SW480 (cell line): ENCODE results near the gene HID1.

Experiments
- DNase-seq: peaks from one replicate; pipeline ENCODE4 v3.0.0-alpha.2; 2016; ENCODE audit warnings: low spot score

HID1 gene

DNA sequence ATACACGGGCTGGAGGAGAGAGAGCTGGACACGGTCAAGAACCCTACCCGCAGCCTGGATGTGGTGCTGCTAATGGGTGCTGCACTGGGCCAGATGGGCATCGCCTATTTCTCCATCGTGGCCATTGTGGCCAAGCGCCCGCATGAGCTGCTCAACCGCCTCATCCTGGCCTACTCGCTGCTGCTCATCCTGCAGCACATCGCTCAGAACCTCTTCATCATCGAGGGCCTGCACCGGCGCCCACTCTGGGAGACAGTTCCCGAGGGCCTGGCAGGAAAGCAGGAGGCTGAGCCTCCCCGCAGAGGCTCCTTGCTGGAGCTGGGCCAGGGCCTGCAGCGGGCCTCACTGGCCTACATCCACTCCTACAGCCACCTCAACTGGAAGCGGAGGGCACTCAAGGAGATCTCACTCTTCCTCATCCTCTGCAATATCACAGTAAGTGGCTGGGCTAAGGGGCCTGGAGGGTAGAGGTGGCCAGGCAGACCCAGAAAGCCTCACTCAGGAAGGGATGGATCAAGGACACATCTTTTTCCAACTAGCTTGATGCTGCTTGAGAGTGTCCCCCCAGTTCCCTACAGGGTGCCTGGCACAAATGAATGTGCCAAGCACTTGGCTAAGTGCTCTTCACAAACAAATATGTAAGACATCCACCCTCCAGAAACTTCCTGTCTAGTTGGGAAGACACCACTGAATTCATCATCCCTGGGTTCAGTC, 25.4 kb downstream of the HID1 start:
- no peak for DNase-seq

DNA sequence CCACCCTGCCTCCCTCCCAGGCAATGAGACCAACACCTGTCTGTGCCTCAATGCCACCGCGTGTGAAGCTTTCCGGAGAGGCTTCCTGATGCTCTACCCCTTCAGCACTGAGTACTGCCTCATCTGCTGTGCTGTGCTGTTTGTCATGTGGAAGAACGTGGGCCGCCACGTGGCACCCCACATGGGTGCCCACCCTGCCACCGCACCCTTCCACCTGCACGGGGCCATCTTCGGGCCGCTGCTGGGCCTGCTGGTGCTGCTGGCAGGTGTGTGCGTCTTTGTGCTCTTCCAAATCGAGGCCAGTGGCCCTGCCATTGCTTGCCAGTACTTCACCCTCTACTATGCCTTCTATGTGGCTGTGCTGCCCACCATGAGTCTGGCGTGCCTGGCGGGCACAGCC, 25.9 kb downstream of the HID1 start:
- DNase-seq: no peak

DNA sequence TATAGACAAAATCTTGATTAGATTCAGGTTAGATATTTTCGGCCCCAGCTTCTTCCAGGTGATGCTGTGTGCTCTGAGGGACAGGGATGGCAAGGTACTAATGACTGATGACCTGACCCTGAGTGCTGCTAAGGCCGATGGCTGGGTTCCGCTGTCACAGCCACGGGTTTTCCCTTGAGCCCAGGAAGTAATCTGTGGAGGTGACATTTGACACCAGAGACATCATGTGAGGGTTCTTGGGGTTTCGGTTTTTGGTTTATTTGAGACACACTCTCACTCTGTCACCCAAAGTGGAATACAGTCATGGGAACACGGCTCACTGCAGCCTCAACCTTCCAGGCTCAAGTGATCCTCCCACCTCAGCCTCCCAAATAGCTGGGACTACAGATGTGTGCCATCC, 27.0 kb downstream of the HID1 start:
- no peak for DNase-seq

DNA sequence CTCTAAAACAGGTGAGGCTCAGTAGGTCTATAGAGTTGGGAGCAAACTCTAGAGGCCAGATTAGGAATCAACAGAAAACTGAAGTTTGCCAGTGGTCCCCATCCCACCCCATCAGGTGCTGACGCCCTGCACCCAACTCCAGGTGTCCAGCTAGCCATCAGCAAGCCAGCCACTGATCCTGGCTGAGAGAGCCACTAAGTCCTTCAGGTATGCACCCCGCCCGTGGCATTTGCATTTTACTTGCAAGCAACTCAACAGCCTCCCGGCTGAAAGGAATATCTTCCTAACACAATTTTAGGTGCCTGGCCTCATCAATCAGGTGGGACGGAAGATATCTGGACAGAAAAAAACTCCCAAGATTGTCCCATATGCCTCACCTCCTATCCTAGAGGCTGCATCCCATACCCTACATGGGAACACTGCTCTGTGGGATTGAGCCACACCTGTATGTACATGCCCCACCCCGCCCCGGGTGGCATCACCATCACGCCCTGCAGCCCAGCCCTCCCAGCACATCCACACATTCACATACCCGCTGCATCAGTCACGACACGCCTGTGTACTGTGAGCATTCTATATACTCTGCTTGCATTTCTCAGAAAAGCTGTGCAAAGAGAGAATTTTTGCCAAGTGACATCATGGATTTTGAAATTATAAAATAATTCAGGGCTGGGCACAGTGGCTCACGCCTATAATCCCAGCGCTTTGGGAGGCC, 28.6 kb downstream of the HID1 start:
- peak; percentile 88 for DNase-seq

DNA sequence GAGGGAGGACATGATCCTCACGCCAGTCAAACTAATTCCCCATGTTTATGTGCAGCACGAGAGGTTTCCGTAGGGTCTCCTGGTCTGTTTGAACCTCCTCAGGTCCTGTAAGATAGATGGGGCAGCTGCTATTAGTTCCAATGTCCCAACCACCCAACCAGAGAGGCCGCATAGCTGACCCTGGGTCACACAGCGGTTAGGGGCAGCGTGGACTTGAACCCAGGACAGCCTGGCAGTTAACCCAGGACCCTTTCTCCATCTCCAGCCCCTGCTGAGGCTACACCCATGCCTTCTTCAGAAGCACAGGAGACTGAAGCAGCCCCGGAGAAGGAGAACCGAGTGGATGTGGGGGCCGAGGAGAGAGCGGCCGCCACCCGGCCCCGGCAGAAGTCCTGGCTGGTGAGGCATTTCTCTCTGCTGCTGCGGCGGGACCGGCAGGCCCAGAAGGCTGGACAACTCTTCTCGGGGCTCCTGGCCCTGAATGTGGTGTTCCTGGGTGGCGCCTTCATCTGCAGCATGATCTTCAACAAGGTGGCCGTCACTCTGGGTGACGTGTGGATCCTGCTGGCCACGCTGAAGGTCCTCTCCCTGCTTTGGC, 31.3 kb downstream of the HID1 start:
- DNase-seq: no peak

DNA sequence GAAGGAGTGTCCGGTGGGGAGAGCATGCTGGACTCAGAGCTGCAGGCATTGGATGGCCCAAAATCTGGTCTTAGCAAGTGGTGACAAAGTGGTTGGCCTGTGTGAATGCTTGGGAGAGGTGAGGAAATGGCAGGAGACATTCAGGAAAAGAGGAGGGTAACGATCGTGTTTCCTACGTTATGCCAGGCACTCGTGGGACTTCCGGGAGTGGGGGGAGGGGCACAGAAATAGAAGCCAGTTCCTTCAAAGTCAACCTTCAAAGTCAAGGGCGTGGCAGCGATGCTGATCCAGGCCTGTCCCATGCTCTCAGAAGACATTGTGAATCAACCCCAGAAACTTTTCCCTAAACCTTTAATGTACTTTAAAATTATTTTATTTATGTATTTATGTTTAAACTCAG, 33.0 kb downstream of the HID1 start:
- no peak for DNase-seq

GRCh38 chr17:74938194-74938950, 34.2 kb downstream of the HID1 start:
- no peak for DNase-seq

GRCh38 chr17:74937064-74938051, 35.2 kb downstream of the HID1 start:
- DNase-seq: no peak

DNA sequence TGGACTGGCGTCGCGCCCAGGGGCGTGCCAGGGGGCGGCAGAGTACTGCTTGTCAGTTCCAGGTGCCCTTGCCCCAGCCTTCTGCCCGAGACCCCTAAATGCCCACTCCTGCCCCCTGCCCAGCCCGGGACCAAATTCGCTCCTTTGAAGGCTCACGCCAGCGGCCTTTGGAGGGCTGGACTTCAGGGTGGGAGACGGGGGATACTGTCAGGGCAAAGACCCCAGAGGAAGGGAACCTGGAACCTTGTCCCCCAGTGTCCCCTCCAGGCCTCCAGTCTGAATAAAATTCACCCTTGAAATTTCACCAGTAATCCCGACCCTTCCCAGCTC, 36.1 kb downstream of the HID1 start:
- no peak for DNase-seq

DNA sequence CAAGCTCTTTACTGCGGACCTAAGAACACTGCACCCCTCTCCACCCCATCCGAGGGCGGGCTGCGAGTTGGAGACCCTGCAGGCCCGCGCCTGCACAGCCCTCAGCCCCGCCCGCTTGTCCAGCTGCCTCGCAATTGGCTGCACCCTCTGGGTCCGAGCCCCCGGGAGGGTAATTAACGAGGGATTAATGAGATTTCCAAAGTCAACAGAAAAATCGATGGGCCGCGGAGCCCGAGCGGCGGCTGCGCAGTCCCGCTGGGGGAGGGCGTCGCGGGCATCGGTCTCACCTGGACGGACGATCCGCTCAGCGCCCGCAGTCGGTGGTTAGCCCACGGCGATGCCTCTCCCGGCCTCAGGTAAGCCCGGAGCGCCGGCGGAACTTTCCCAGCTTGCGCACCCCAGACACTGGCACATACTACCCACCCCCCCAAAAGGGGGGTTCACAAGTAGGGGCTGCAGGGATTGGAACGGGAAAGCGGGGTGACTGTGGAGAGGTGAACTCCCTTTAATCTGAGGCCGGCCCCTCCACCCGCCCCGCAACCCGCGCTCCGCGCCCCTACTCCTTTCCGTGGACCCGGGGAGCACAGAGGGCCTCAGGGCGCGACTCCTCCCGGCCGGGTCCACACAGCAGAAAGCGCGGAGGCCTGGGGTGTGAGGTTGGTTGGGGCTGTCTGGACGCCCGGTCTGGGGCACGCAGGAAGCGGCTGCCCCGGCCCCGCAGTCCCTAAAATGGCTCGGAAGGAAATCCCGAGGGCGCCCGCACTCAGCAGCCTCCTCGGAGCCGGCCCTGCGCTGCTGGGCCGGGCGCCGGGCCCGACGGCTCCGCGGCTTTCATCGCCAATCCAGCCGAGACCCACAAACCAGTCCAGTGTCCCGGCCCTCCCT, 36.7 kb downstream of the HID1 start, which contains the start of gene OTOP3:
Gene OTOP3, plus strand, starts transcription at position 314 of the 885 bp plus-strand sequence. Its CDS starts 24 bp downstream, at position 338.
- DNase-seq: no peak

GRCh38 chr17:74935048-74935447, 37.5 kb downstream of the HID1 start:
- no peak for DNase-seq

- DNase-seq: no peak
These were observed 42.0 kb downstream of the HID1 start for GRCh38 chr17:74930535-74931036.

DNA sequence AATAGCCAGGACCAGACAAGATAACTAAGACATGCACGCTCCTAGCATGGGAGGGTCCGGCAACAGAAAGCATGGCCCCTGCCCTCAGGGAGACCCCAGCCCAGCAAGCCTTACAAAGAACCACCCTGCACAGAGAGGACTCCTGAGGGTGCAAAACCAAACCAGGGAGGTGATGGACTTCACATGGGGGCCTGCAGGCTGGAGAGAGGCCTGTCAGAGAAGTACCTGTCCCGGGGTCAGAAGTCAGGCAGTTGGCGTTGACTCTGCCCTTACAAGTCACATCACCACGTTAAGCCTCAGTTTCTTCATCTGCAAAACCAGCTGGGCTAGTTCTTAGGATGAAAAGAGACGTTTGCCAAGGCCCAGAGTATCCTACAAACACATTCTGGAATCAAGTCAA, 43.8 kb downstream of the HID1 start:
- no peak for DNase-seq

- DNase-seq: no peak
These were observed 47.3 kb downstream of the HID1 start for GRCh38 chr17:74925242-74925641.

DNA sequence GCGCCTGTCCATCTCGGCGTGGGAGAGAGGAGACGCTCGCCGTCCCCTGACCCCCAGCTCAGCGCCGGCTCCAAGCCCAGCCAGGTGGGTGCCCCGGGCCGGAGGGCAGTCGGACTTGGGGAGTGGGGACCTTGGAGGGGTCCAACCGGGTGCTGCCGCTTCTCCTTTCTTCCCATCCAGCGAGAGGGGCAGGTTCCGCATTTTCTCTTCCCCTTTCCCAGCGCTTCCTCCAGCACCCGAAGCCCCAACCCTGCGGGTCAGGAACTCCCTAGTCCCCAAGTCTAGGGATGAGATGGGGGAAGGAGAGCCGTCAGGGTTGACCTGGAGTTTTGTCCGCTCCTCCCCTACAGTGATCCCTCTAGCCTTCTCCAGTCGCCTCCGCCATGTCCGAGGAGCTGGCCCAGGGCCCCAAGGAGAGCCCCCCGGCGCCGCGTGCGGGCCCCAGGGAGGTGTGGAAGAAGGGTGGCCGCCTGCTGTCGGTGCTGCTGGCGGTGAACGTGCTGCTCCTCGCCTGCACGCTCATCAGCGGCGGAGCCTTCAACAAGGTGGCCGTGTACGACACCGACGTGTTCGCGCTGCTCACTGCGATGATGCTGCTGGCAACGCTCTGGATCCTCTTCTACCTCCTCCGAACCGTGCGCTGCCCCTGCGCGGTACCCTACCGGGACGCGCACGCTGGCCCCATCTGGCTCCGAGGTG, 48.2 kb downstream of the HID1 start, which contains the start of gene OTOP2:
Gene OTOP2, plus strand, starts transcription at position 24 of the 699 bp plus-strand sequence. Its CDS starts 360 bp downstream, at position 384.
- DNase-seq: no peak

GRCh38 chr17:74923538-74924249, 48.9 kb downstream of the HID1 start:
- DNase-seq: peak; percentile 32

DNA sequence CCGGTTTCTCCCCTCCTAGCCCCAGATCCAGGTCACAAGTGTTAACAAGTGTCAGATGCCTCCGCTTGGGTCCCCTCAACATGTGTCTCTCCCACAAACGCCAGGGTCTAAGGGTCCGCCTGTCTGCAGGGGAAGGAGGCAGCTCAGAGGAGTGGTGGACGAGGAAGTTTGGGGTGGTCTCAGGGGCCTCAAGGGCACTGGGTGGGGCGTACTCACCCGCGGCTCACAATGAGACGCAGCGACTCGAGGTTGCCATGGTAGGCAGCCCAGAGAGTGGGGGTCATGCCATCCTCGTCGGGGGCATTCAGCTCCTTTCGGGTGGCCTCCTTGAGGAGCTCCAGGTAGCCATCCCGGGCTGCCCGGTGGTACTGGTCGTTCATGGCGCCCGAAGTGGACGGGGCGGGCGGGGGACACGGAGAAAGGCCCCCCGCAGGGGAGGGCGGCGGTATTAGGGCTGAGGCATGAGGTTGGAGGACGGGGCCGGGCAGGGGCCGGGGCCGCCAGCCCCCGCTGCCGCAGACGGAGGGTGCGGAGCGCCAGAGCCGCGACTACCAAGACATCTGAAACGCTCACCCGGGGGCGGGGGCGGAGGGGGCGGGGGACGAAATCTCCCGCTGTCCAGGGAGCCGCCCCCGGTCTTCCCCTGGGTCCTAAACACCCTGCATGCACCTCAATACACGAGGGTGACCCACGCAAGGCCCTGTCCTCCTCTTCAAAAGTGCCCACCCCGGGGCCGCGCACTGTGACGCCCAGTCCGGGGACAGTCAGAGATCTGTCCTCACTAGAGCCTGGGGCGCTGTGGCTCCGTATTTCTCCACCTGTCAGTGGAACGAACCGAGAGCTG, 49.6 kb downstream of the HID1 start, which contains the start of gene USH1G:
Gene USH1G, minus strand, starts transcription at position 562 of the 844 bp plus-strand sequence. Its CDS starts 182 bp downstream, at position 380.
- no peak for DNase-seq

GRCh38 chr17:74922172-74922571, 50.4 kb downstream of the HID1 start:
- no peak for DNase-seq
